IMR-90 (cell line): ENCODE data around the gene MR1. TPM values are rescaled to one million over a fixed set of nuclear protein-coding genes. Genes with fewer than 3 reads are reported as not detected.

Source experiments
- ATAC-seq: fragments of 200-7000 bp; cut with Tn5 transposase; 2 replicates; pipeline ENCODE4 v1.9.1; 2020; ENCODE audit warnings: low read depth, mild to moderate bottlenecking, moderate library complexity
- BruUV-seq: library from RNA; stranded (reverse); fragments of 400-500 nt; replicated peaks from 2 replicates; lab custom pipeline; 2021; lab: Mats Ljungman, UMichigan
- CTCF ChIA-PET: fragments of 300-600 bp; formaldehyde crosslinking; extraction: SDS; loops from one replicate; lab custom pipeline; 2021; ENCODE audit warnings: antibody characterized with exemption; lab: Yijun Ruan, JAX
- POLR2A ChIA-PET: fragments of 300-600 bp; sonication (Branson Sonifier 250); formaldehyde crosslinking; loops from one replicate; lab custom pipeline; 2022; ENCODE audit warnings: antibody characterized with exemption; ENCODE audit not compliant: unreplicated experiment; lab: Charles Lee
- DNase-seq: peaks from one replicate; pipeline ENCODE4 v3.0.0; 2013
- H2AFZ ChIP-seq: replicated peaks from 2 replicates; pipeline ENCODE3; 2013; ENCODE audit warnings: low read length, mild to moderate bottlenecking; ENCODE audit not compliant: poor library complexity
- H2AK5ac ChIP-seq: 2 replicates; pipeline ENCODE4 v1.6.1; 2013; ENCODE audit warnings: low read depth, low read length, inconsistent platforms
- H2AK9ac ChIP-seq: replicated peaks from 2 replicates; pipeline ENCODE3; 2013; ENCODE audit warnings: mild to moderate bottlenecking, low read depth, low read length, moderate library complexity; ENCODE audit not compliant: poor library complexity
- H2BK120ac ChIP-seq: 2 replicates; pipeline ENCODE4 v1.6.1; 2013; ENCODE audit warnings: low read depth, low read length, inconsistent platforms
- H2BK15ac ChIP-seq: 3 replicates; pipeline ENCODE4 v1.6.1; 2013; ENCODE audit warnings: low read depth, low read length, inconsistent platforms
- H2BK20ac ChIP-seq: 2 replicates; pipeline ENCODE4 v1.6.1; 2013; ENCODE audit warnings: low read depth, mild to moderate bottlenecking, inconsistent platforms, low read length, moderate library complexity
- H2BK5ac ChIP-seq: 2 replicates; pipeline ENCODE4 v1.6.1; 2013; ENCODE audit warnings: mild to moderate bottlenecking, low read depth, low read length, inconsistent platforms; ENCODE audit not compliant: poor library complexity, severe bottlenecking
- H3K14ac ChIP-seq: replicated peaks from 2 replicates; pipeline ENCODE4 v1.6.1; 2013; ENCODE audit warnings: low read depth, low read length, inconsistent platforms
- H3K18ac ChIP-seq: 2 replicates; pipeline ENCODE4 v1.6.1; 2013; ENCODE audit warnings: low read depth, low read length, control low read depth
- H3K23ac ChIP-seq: 2 replicates; pipeline ENCODE4 v1.6.1; 2013; ENCODE audit warnings: low read depth, low read length, inconsistent platforms
- H3K27ac ChIP-seq: 2 replicates; pipeline ENCODE4 v1.5.1; 2013; ENCODE audit warnings: mild to moderate bottlenecking, control low read depth, low read length; ENCODE audit not compliant: insufficient read depth
- H3K27me3 ChIP-seq: 2 replicates; pipeline ENCODE4 v1.6.1; 2013; ENCODE audit warnings: low read length; ENCODE audit not compliant: control insufficient read depth, insufficient read depth
- H3K36me3 ChIP-seq: 2 replicates; pipeline ENCODE4 v1.6.1; 2013; ENCODE audit warnings: low read length, mixed read lengths; ENCODE audit not compliant: control insufficient read depth, insufficient read depth
- H3K4ac ChIP-seq: 2 replicates; pipeline ENCODE4 v1.6.1; 2013; ENCODE audit warnings: low read depth, low read length, inconsistent platforms
- H3K4me1 ChIP-seq: 2 replicates; pipeline ENCODE4 v1.6.1; 2013; ENCODE audit warnings: low read length, mixed read lengths; ENCODE audit not compliant: control insufficient read depth, insufficient read depth
- H3K4me2 ChIP-seq: 2 replicates; pipeline ENCODE4 v1.6.1; 2013; ENCODE audit warnings: low read depth, mild to moderate bottlenecking, control low read depth, low read length, moderate library complexity
- H3K4me3 ChIP-seq: 2 replicates; pipeline ENCODE4 v1.5.1; 2013; ENCODE audit warnings: low read depth, mild to moderate bottlenecking, control low read depth, low read length, moderate library complexity; ENCODE audit not compliant: insufficient read depth
- H3K56ac ChIP-seq: 2 replicates; pipeline ENCODE4 v1.6.1; 2013; ENCODE audit warnings: low read length, inconsistent platforms; ENCODE audit not compliant: insufficient read depth; ENCODE audit errors: extremely low read depth
- H3K79me1 ChIP-seq, 2 experiments: 2 replicates each; pipeline ENCODE4 v1.6.1; 2013; ENCODE audit warnings: low read length in 2 of 2, inconsistent platforms in 1 of 2, low read depth in 1 of 2
- H3K9ac ChIP-seq: 2 replicates; pipeline ENCODE4 v1.6.1; 2013; ENCODE audit warnings: low read depth, low read length, control low read depth
- H3K9me1 ChIP-seq: 2 replicates; pipeline ENCODE4 v1.6.1; 2013; ENCODE audit warnings: low read length, inconsistent platforms; ENCODE audit not compliant: insufficient read depth
- H3K9me3 ChIP-seq: 2 replicates; pipeline ENCODE4 v1.6.1; 2013; ENCODE audit warnings: low read length; ENCODE audit not compliant: control insufficient read depth, insufficient read depth
- H4K20me1 ChIP-seq: 2 replicates; pipeline ENCODE4 v1.6.1; 2013; ENCODE audit warnings: low read length, inconsistent platforms; ENCODE audit not compliant: insufficient read depth
- H4K5ac ChIP-seq: 2 replicates; pipeline ENCODE4 v1.6.1; 2013; ENCODE audit warnings: mild to moderate bottlenecking, low read depth, low read length, control low read depth
- H4K8ac ChIP-seq, 2 experiments: 2 replicates each; pipeline ENCODE4 v1.6.1; 2013; ENCODE audit warnings: low read depth in 2 of 2, low read length in 2 of 2, control low read depth in 1 of 2, inconsistent platforms in 1 of 2
- H4K91ac ChIP-seq: 2 replicates; pipeline ENCODE4 v1.6.1; 2013; ENCODE audit warnings: low read depth, low read length, inconsistent platforms; ENCODE audit not compliant: insufficient read depth
- CEBPB ChIP-seq: IDR thresholded peaks from 2 replicates; pipeline ENCODE4 v1.6.1; 2012; ENCODE audit warnings: low read depth, low read length, improper control_type of control experiment
- CHD1 ChIP-seq: IDR thresholded peaks from 2 replicates; pipeline ENCODE4 v1.6.1; 2012; ENCODE audit warnings: low read depth, low read length, improper control_type of control experiment
- MAZ ChIP-seq: IDR thresholded peaks from 2 replicates; pipeline ENCODE4 v1.6.1; 2012; ENCODE audit warnings: low read depth, mild to moderate bottlenecking, low read length, improper control_type of control experiment, moderate library complexity, borderline replicate concordance
- POLR2A ChIP-seq: IDR thresholded peaks from 2 replicates; pipeline ENCODE4 v1.6.1; 2012; ENCODE audit warnings: mild to moderate bottlenecking, low read depth, low read length
- RCOR1 ChIP-seq: IDR thresholded peaks from 2 replicates; pipeline ENCODE4 v1.6.1; 2012; ENCODE audit warnings: mild to moderate bottlenecking, low read length, improper control_type of control experiment; ENCODE audit not compliant: insufficient replicate concordance
- WGBS, 2 experiments: methylation state at CpG; one replicate each; pipeline versions ENCODE4 v1.1.5 to v1.1.7; 2013; ENCODE audit warnings: missing lambda C conversion rate in 2 of 2; ENCODE audit not compliant: insufficient read length in 1 of 2; ENCODE audit errors: extremely low coverage in 2 of 2; 5-methylcytosine and 5-hydroxymethylcytosine counted together
- dilution Hi-C: fragments of 300-500 bp; cut with HindIII; formaldehyde crosslinking; loops from one replicate; pipeline ENCODE4 v1.14.3; 2018; ENCODE audit warnings: low sequenced_read_pairs; ENCODE audit not compliant: unreplicated experiment
- in situ Hi-C: fragments of 300-500 bp; cut with MboI; formaldehyde crosslinking; loops from 3 replicates; pipeline ENCODE4 v1.14.3; 2019; ENCODE audit warnings: low sequenced_read_pairs, inconsistent platforms, mixed read lengths
- intact Hi-C: fragments of 100-400 bp; cut with micrococcal nuclease; formaldehyde crosslinking; loops from 2 replicates; pipeline ENCODE4 v1.10.0; 2022
- polyA plus RNA-seq, 3 experiments: library from polyadenylated mRNA; depleted of rRNA; stranded (reverse); fragments of >200 nt; gene quantifications; 2 replicates each; pipeline ENCODE4 v1.2.3, GENCODE V29; 2012; ENCODE audit warnings: low replicate concordance in 1 of 3
- total RNA-seq: library from RNA; depleted of rRNA; stranded (reverse); fragments of >200 nt; gene quantifications from 2 replicates; pipeline ENCODE4 v1.2.3, GENCODE V29; 2012

MR1 gene
- total and polyA plus RNA-seq, 2 of the 4 experiments (the other 2 are of a cell fraction): 6.0 to 6.1 TPM

- H2BK15ac ChIP-seq: no peak overlapping the region
Observed at GRCh38 chr1:181089676-181090544, 56.1 kb downstream of the MR1 start.

More at GRCh38 chr1:181089676-181090544, 56.1 kb downstream of the MR1 start:
- TF ChIP-seq CEBPB: peak; percentile 35; the same call in 1 of the 2 replicates
- TF ChIP-seq POLR2A: peak; percentile 22; the same call in 1 of the 2 replicates
- 0 out of 2 replicates have a peak, but pooled peaks have one; percentile 17 for TF ChIP-seq CHD1
- peak; percentile 40; the same call in 1 of the 2 replicates for TF ChIP-seq MAZ
- no peak for TF ChIP-seq RCOR1
- Histone ChIP-seq H3K9me1 (peaks cover 13% of the 10 kb centered on the region), H2BK5ac (peak overlapping the region; percentile 78), H3K27me3 (no peaks in the 10 kb centered on the region), H3K9ac (peak overlapping the region; percentile 95), H4K8ac (peak overlapping the region in 1 of 2 experiments; percentile 30; a peak in 2 of 4 replicates), H3K23ac (peak overlapping the region; percentile 99), H3K4me2 (peak overlapping the region; percentile 91), H2AFZ (peak overlapping the region; percentile 39), H3K4ac (peak overlapping the region; percentile 79), H3K56ac (peak overlapping the region; percentile 83), H3K18ac (peak overlapping the region; percentile 44), H3K14ac (peak overlapping the region; percentile 93), H4K91ac (peak overlapping the region; percentile 65), H2AK5ac (peak overlapping the region; percentile 18; the same call in 1 of the 2 replicates), H3K9me3 (no peaks in the 10 kb centered on the region), H3K79me1 (peaks cover 11 to 39% of the 10 kb centered on the region in 2 experiments), H4K5ac (peak overlapping the region; percentile 10; the same call in 1 of the 2 replicates), H3K4me3 (peak overlapping the region; percentile 59), H2AK9ac (peak overlapping the region; percentile 86), H2BK120ac (0 out of 2 replicates have a peak overlapping the region, but pooled peaks have one; percentile 37), H3K4me1 (peaks cover 4% of the 10 kb centered on the region), H2BK20ac (0 out of 2 replicates have a peak overlapping the region, but pooled peaks have one; percentile 13), H3K27ac (peak overlapping the region; percentile 86), H4K20me1 (peaks cover 59% of the 10 kb centered on the region), H3K36me3 (peaks cover 3% of the 10 kb centered on the region; the same call in 1 of the 2 replicates)
- no TSS peak for BruUV-seq
- intact Hi-C loops: loop anchor here (1.0 to 5.0 kb wide), 5 partner anchors 51 to 208 kb away; partner anchors contain the start of gene STX6
- in situ Hi-C loops: loop anchor here (10.0 kb wide), 1 partner anchor 575 kb away; no protein-coding TSS in a partner anchor
- WGBS, 2 experiments: 0% methylated on average over 22 of the region's 48 CpGs; no CpG with 5 or more reads in 1 of the 2 experiments
- POLR2A ChIA-PET: interaction anchor here (0.6 to 1.6 kb wide), 9 partner anchors 11 to 368 kb away, joined by 3 to 14 read pairs (median 4); no protein-coding TSS in a partner anchor
- CTCF ChIA-PET: interaction anchor here (2.1 to 2.2 kb wide), 2 partner anchors 51 to 52 kb away, joined by 5 to 14 read pairs; no protein-coding TSS in a partner anchor
- ATAC-seq: peak; percentile 10
- DNase-seq: peak; percentile 65
- dilution Hi-C loops: no loop called here
